ENCODE data around the gene CD34. TPM values are rescaled to one million over a fixed set of nuclear protein-coding genes. Genes with fewer than 3 reads are reported as not detected.

The CD34 gene
- total RNA-seq, 6 experiments from 2014 or later = 0.70 to 2.7 (median 2.2) TPM

DNA sequence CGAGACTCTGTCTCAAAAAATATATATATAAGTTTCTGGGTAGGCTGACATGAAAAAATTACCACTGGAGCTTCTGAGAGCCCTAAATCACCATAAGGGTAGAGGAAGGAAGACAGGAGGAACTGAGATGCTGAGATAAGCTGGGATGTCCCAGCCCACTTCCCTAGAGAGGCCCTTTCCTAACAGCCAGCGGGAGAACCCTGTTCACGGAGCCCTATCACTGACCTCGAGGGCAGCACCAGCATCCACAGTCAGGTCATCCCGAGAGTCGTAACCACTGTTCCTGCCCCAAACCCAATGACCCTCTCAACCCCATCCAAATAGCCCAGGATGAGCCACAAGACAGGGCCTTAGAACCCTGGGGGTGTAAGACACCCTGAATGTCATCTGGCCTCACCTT is 77.5 kb downstream of the CD34 start:
- 43% methylated on average over 1 of the region's 6 CpGs for WGBS (ENCODE audit: insufficient coverage, low coverage, low lambda C conversion rate, missing lambda C conversion rate)
- intact Hi-C loops (cut with DNase I) = loop anchor here (5.0 kb wide), 2 partner anchors 34 to 129 kb away; no protein-coding TSS in a partner anchor
- ATAC-seq = peak in 1 of 4 donors; percentile 14

DNA sequence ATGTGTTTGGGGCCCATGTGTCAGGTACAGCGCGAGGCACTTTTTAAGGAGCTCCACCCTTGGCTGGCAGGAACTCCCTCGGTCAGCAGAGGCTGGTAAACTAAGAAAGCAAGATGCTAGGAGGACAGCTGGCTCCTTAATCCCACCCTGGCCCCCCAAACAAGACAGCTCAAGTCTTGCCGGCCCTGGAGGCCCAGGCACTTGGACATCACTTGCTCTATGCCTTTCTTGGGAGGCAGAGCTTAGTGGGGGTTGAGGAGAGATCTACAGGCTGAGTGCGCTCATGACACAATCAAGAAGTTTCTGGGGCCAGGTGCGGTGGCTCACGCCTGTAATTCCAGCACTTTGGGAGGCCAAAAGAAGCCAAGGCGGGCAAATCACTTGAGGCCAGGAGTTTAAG is 78.1 kb downstream of the CD34 start:
- intact Hi-C loops (cut with DNase I) = loop anchor here (5.0 kb wide), 2 partner anchors 35 to 130 kb away; no protein-coding TSS in a partner anchor
- peaks cover 0 to 15% (median 4%) of the 10 kb centered on the region in 4 donors for H3K4me1 ChIP-seq
- DNase-seq = no peak
- H3K27ac ChIP-seq = no peak overlapping the region
- H3K27me3 ChIP-seq = no peaks in the 10 kb centered on the region
- no peaks in the 10 kb centered on the region for H3K36me3 ChIP-seq
- 84% methylated on average over 6 of the region's 8 CpGs for WGBS (ENCODE audit: insufficient coverage, low coverage, low lambda C conversion rate, missing lambda C conversion rate)
- no peak for ATAC-seq
- no peak overlapping the region for H3K4me3 ChIP-seq
- no peaks in the 10 kb centered on the region for H3K9me3 ChIP-seq
- TF ChIP-seq POLR2A (IDR thresholded peaks at IDR 0.05) = no peak
- TF ChIP-seq, protein P1, sequence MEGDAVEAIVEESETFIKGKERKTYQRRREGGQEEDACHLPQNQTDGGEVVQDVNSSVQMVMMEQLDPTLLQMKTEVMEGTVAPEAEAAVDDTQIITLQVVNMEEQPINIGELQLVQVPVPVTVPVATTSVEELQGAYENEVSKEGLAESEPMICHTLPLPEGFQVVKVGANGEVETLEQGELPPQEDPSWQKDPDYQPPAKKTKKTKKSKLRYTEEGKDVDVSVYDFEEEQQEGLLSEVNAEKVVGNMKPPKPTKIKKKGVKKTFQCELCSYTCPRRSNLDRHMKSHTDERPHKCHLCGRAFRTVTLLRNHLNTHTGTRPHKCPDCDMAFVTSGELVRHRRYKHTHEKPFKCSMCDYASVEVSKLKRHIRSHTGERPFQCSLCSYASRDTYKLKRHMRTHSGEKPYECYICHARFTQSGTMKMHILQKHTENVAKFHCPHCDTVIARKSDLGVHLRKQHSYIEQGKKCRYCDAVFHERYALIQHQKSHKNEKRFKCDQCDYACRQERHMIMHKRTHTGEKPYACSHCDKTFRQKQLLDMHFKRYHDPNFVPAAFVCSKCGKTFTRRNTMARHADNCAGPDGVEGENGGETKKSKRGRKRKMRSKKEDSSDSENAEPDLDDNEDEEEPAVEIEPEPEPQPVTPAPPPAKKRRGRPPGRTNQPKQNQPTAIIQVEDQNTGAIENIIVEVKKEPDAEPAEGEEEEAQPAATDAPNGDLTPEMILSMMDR (IDR thresholded peaks at IDR 0.05) = no peak

More for the DNA sequence above, 77.5 kb downstream of the CD34 start:
- Histone ChIP-seq H3K36me3 (no peaks in the 10 kb centered on the region), H3K4me3 (no peak overlapping the region), H3K27me3 (no peaks in the 10 kb centered on the region), H3K4me1 (peaks cover 0 to 9% (median under 1%) of the 10 kb centered on the region in 4 donors), H3K27ac (no peak overlapping the region), H3K9me3 (no peaks in the 10 kb centered on the region)
- TF ChIP-seq POLR2A (IDR thresholded peaks at IDR 0.05) = no peak
- TF ChIP-seq, protein P1 (IDR thresholded peaks at IDR 0.05) = no peak
- no peak for DNase-seq

DNA sequence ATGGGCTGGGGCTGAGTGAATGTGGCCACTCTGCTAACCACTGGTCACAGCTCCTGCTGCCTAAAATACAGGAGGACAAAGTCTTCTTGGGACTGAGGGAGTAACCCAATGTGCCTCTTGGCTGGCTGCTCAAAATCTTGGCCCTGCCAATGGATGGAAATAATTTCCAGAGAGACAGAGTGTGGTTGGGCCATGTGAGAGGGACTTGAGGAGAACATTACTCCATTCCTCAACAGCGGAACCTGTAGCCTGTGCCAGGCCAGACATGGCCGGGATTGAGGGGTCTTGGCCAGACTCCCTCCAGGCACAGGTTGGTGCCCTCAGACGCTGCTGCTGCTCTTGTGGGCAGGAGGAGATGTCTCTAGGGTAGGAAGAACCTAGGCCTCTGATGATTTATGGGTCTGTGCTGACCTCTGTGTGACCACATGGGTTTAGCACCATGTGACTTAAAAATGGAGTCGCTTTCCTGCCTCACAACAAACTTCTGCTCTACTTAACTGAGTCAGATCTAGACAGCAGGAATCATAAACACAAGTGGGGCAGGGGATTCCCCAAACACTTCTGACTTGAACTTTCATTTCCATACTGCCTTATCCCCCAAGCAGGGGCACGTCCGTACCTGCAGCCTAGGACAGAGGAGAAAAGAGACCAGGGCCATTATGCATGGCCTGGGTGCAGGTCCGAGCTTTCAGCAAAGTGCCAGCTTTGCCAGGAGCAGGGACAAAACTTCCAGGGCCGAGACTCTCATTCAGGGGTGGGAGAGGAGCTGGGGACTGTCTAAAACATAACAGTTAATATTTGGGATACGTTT is 79.2 kb downstream of the CD34 start:
- no peaks in the 10 kb centered on the region for H3K27me3 ChIP-seq
- no peak for ATAC-seq
- H3K27ac ChIP-seq = no peak overlapping the region
- no peak for DNase-seq
- H3K4me3 ChIP-seq = no peak overlapping the region
- H3K4me1 ChIP-seq = peaks cover 0 to 24% (median 10%) of the 10 kb centered on the region in 4 donors
- 44% methylated on average over 6 of the region's 9 CpGs for WGBS (ENCODE audit: insufficient coverage, low coverage, low lambda C conversion rate, missing lambda C conversion rate)
- no peak for TF ChIP-seq POLR2A (IDR thresholded peaks at IDR 0.05)
- TF ChIP-seq, protein P1 (IDR thresholded peaks at IDR 0.05) = no peak
- intact Hi-C loops (cut with DNase I) = loop anchor here (5.0 kb wide), 2 partner anchors 36 to 131 kb away; no protein-coding TSS in a partner anchor
- H3K36me3 ChIP-seq = no peaks in the 10 kb centered on the region
- H3K9me3 ChIP-seq = no peaks in the 10 kb centered on the region

Other genes with a start within 250 kb of the CD34 start
- gene CD46, start 159.1 kb downstream of the CD34 start, total RNA-seq = 100 to 1,000 TPM in 5 of 6 experiments, 10 to 100 TPM in 1; 99.3 to 133 (median 114) TPM

Data from right lobe of liver (tissue), 6 donors.